Measurements from ENCODE around the gene PREX1. TPM values are rescaled to one million over a fixed set of nuclear protein-coding genes. Genes with fewer than 3 reads are reported as not detected.

The PREX1 gene
- polyA plus RNA-seq, 3 donors = 3.3 to 22.8 (median 21.5) TPM

GRCh38 chr20:48622421-48622820, 205.4 kb downstream of the PREX1 start:
- no peak overlapping the region for H3K27ac ChIP-seq (ENCODE audit: low read depth, low read length)
- 35 to 68% (median 53%) methylated on average over 11 of the region's 11 CpGs for WGBS, 3 donors

GRCh38 chr20:48621376-48622078, 206.3 kb downstream of the PREX1 start:
- H3K27ac ChIP-seq (ENCODE audit: low read depth, low read length) = no peak overlapping the region
- 53 to 56% (median 54%) methylated on average over 23 of the region's 23 CpGs for WGBS, 3 donors

- 6 to 7% (median 6%) methylated on average over 26 of the region's 26 CpGs for WGBS, 3 donors
- H3K27ac ChIP-seq (ENCODE audit: low read depth, low read length) = no peak overlapping the region
Observed at GRCh38 chr20:48620507-48621375, 207.1 kb downstream of the PREX1 start.

GRCh38 chr20:48620154-48620506, 207.7 kb downstream of the PREX1 start:
- no peak overlapping the region for H3K27ac ChIP-seq (ENCODE audit: low read depth, low read length)
- WGBS, 3 donors = 41 to 54% (median 45%) methylated on average over 8 of the region's 8 CpGs

GRCh38 chr20:48619126-48620101, 208.4 kb downstream of the PREX1 start:
- 72 to 77% (median 77%) methylated on average over 17 of the region's 17 CpGs for WGBS, 3 donors
- no peak overlapping the region for H3K27ac ChIP-seq (ENCODE audit: low read depth, low read length)

GRCh38 chr20:48618631-48619030, 209.2 kb downstream of the PREX1 start:
- 79 to 86% (median 83%) methylated on average over 12 of the region's 12 CpGs for WGBS, 3 donors
- no peak overlapping the region for H3K27ac ChIP-seq (ENCODE audit: low read depth, low read length)

- no peak overlapping the region for H3K27ac ChIP-seq (ENCODE audit: low read depth, low read length)
- WGBS, 3 donors = 78 to 89% (median 88%) methylated on average over 13 of the region's 13 CpGs
Observed at GRCh38 chr20:48618052-48618451, 209.7 kb downstream of the PREX1 start.

- H3K27ac ChIP-seq (ENCODE audit: low read depth, low read length) = no peak overlapping the region
- 84 to 92% (median 89%) methylated on average over 7 of the region's 7 CpGs for WGBS, 3 donors
Observed at GRCh38 chr20:48617481-48617880, 210.3 kb downstream of the PREX1 start.

- WGBS, 3 donors = 81 to 88% (median 86%) methylated on average over 7 of the region's 7 CpGs
- no peak overlapping the region for H3K27ac ChIP-seq (ENCODE audit: low read depth, low read length)
Observed at GRCh38 chr20:48616481-48616880, 211.3 kb downstream of the PREX1 start.

- WGBS, 3 donors = 77 to 85% (median 79%) methylated on average over 3 of the region's 3 CpGs
- no peak overlapping the region for H3K27ac ChIP-seq (ENCODE audit: low read depth, low read length)
Observed at GRCh38 chr20:48615871-48616270, 211.9 kb downstream of the PREX1 start.

GRCh38 chr20:48614593-48615274, 213.1 kb downstream of the PREX1 start:
- 77 to 82% (median 81%) methylated on average over 12 of the region's 12 CpGs for WGBS, 3 donors

GRCh38 chr20:48613926-48614325, 213.9 kb downstream of the PREX1 start:
- no peak overlapping the region for H3K27ac ChIP-seq (ENCODE audit: low read depth, low read length)
- 52 to 72% (median 72%) methylated on average over 4 of the region's 4 CpGs for WGBS, 3 donors

More at GRCh38 chr20:48614593-48615274, 213.1 kb downstream of the PREX1 start:
- no peak overlapping the region for H3K27ac ChIP-seq (ENCODE audit: low read depth, low read length)

GRCh38 chr20:48612335-48612734, 215.5 kb downstream of the PREX1 start:
- H3K27ac ChIP-seq (ENCODE audit: low read depth, low read length) = no peak overlapping the region
- WGBS, 3 donors = 74 to 76% (median 74%) methylated on average over 6 of the region's 6 CpGs

GRCh38 chr20:48610996-48611395, 216.8 kb downstream of the PREX1 start:
- 74 to 79% (median 75%) methylated on average over 4 of the region's 4 CpGs for WGBS, 3 donors
- H3K27ac ChIP-seq (ENCODE audit: low read depth, low read length) = no peak overlapping the region

- WGBS, 3 donors = 62 to 75% (median 73%) methylated on average over 5 of the region's 5 CpGs
- H3K27ac ChIP-seq (ENCODE audit: low read depth, low read length) = no peak overlapping the region
Observed at GRCh38 chr20:48609491-48609978, 218.3 kb downstream of the PREX1 start.

- no peak overlapping the region for H3K27ac ChIP-seq (ENCODE audit: low read depth, low read length)
- 52 to 87% (median 76%) methylated on average over 3 of the region's 3 CpGs for WGBS, 3 donors
Observed at GRCh38 chr20:48608756-48609155, 219.0 kb downstream of the PREX1 start.

GRCh38 chr20:48607544-48607865, 220.3 kb downstream of the PREX1 start:
- WGBS, 3 donors = 85 to 93% (median 92%) methylated on average over 8 of the region's 8 CpGs
- H3K27ac ChIP-seq (ENCODE audit: low read depth, low read length) = no peak overlapping the region
